ENCODE data around the gene EXPH5.
"Not testable (repeated sequence)": the region's sequence is repeated elsewhere in the genome, so short reads cannot be mapped to it uniquely, and the experiment has no call there.

EXPH5 gene

GRCh38 chr11:108602818-108603217 is 9.2 kb upstream of the EXPH5 start:
- not testable (repeated sequence) for DNase-seq

GRCh38 chr11:108601150-108601549 is 7.6 kb upstream of the EXPH5 start:
- DNase-seq, result no peak

GRCh38 chr11:108599978-108600377 is 6.4 kb upstream of the EXPH5 start:
- no peak for DNase-seq

- DNase-seq, result no peak
These were observed 4.3 kb upstream of the EXPH5 start for GRCh38 chr11:108597736-108598355.

GRCh38 chr11:108596701-108597100 is 3.1 kb upstream of the EXPH5 start:
- DNase-seq, result no peak

GRCh38 chr11:108593923-108594434 is 411 bp upstream of the EXPH5 start:
- DNase-seq, result no peak

GRCh38 chr11:108592591-108593213 is 866 bp downstream of the EXPH5 start:
- DNase-seq, result peak in 4 of 5 experiments; percentile 9 to 19 (median 13)

- DNase-seq, result no peak
These were observed 1.7 kb downstream of the EXPH5 start for GRCh38 chr11:108591893-108592292.

- no peak for DNase-seq
These were observed 4.4 kb downstream of the EXPH5 start for GRCh38 chr11:108589136-108589535.

GRCh38 chr11:108588287-108588686 is 5.3 kb downstream of the EXPH5 start:
- no peak for DNase-seq

GRCh38 chr11:108587109-108587508 is 6.5 kb downstream of the EXPH5 start:
- DNase-seq, result no peak

- no peak for DNase-seq
These were observed 7.0 kb downstream of the EXPH5 start for GRCh38 chr11:108586600-108586999.

- DNase-seq, result not testable (repeated sequence)
These were observed 7.4 kb downstream of the EXPH5 start for GRCh38 chr11:108586185-108586584.

- DNase-seq, result no peak
These were observed 8.6 kb downstream of the EXPH5 start for GRCh38 chr11:108584973-108585372.

GRCh38 chr11:108580645-108581044 is 12.9 kb downstream of the EXPH5 start:
- no peak for DNase-seq

GRCh38 chr11:108580043-108580442 is 13.5 kb downstream of the EXPH5 start:
- DNase-seq, result no peak

- DNase-seq, result no peak
These were observed 17.0 kb downstream of the EXPH5 start for GRCh38 chr11:108576523-108576922.

- DNase-seq, result no peak
These were observed 18.9 kb downstream of the EXPH5 start for GRCh38 chr11:108574675-108575074.

- DNase-seq, result no peak
These were observed 22.6 kb downstream of the EXPH5 start for GRCh38 chr11:108571001-108571400.

- DNase-seq, result no peak
These were observed 23.7 kb downstream of the EXPH5 start for GRCh38 chr11:108569896-108570295.

GRCh38 chr11:108568195-108568858 is 25.2 kb downstream of the EXPH5 start:
- no peak for DNase-seq

GRCh38 chr11:108565653-108566052 is 27.9 kb downstream of the EXPH5 start:
- DNase-seq, result no peak

- DNase-seq, result no peak
These were observed 30.6 kb downstream of the EXPH5 start for GRCh38 chr11:108562746-108563581.
